Left renal cortex interstitium (tissue), 4 donors: ENCODE measurements around the gene SLC25A11. TPM values are rescaled to one million over a fixed set of nuclear protein-coding genes. Genes with fewer than 3 reads are reported as not detected.

Source experiments
- DNase-seq, 4 donors: peaks; one replicate each; pipeline ENCODE4 v3.0.0-alpha.2; 2013; ENCODE audit warnings: low read depth in 4 of 4, low spot score in 2 of 4, missing footprints in 1 of 4
- polyA plus RNA-seq, 4 donors: library from polyadenylated mRNA; unstranded; fragments of 120-200 nt; gene quantifications; one replicate each; pipeline ENCODE4 v1.2.1, GENCODE V29; 2013; ENCODE audit not compliant: insufficient read length in 4 of 4

Gene SLC25A11
- polyA plus RNA-seq, 4 donors, result 71.0 to 94.7 (median 83.0) TPM

DNA sequence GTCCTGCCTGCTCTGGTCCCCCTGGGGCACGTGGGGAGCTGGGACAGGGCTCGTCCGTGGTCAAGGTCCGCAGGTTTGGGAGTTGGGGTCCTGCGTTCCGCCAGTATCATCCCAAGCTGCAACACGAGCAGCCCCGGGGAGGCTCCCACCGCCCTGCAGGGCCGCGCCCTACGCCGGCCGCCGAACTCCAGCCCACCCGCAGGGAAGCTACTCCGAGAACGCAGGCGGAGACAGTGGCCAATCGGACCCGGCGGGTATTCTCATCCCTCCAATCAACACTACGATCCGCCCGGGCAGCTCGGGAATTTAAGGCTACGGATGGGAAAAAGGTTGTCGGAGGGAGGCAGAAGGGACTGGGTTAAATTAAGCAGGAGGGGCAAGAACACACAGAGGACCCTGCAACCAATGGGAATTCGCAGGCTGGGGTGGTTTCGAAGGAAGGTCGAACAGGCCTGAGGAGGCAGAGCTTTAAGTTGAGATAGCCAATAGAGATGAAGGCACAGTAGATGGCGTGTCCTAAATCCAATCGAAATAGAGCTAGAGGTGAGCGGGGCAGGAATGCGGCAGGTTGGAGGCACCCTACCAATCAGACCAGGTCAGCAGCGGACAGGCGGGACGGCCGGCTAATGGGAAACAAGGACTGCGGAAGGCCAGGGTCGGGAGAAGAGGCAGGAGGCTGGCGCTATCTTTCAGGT lies 27.1 kb upstream of the SLC25A11 start:
- DNase-seq, result peak; percentile 98 to 100 (median 99)

DNA sequence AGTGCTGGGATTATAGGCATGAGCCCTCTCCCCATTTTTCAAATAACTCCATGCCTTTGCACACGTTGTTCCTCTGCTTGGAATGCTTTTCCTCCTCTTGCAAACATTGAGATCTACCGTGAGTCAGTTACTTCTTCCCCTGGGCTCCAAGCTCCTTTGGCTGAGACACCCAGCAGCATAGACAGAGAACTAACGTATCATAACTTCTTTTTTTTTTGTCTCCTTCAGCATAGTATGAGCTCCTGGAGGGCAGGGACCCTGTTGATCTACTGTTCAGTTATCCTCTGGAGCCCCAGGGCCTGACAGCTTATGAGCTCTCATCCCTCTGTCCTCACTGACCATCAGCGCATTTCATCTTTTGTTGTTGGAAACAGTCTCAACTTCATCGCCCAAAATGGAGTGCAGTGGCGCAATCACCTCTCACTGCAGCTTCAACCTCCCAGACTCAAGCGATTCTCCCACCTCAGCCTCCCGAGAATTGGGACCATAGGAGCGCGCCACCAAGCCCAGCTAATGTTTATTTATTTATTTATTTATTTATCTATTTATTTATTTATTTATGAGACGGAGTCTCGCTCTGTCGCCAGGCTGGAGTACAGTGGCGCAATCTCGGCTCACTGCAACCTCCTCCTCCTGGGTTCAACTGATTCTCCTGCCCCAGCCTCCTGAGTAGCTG lies 25.6 kb upstream of the SLC25A11 start:
- no peak for DNase-seq

DNA sequence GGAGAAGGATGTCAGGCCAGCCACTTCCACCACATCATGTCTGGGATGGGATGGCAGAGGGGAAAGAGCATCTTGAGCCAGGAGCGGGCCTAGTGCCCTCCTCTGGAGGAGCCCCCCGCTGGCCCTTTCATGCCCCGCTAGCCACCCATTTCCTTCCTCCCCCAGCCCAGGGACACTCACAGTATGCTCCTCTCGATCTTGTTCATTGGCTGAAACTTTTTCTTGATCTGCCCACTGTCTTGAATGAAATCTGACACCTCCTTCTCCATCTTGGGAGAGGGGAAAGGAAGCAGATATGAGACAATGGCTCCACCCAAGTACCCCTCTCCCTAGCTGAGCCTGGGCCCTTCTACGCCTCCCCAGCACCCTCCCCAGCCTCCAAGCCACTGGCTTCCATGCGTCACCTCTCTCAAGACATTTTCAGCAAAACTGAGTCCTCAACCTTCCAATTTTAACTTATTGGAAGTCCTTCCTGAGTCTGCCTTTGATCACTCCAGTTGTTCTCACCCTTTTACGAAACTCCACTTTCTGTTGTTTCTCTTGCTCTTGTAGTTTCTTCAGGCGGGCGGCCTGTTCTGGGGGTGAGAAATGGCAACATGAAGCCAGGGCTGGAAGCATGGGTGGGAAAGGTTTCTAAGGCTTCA lies 20.6 kb upstream of the SLC25A11 start:
- no peak for DNase-seq

DNA sequence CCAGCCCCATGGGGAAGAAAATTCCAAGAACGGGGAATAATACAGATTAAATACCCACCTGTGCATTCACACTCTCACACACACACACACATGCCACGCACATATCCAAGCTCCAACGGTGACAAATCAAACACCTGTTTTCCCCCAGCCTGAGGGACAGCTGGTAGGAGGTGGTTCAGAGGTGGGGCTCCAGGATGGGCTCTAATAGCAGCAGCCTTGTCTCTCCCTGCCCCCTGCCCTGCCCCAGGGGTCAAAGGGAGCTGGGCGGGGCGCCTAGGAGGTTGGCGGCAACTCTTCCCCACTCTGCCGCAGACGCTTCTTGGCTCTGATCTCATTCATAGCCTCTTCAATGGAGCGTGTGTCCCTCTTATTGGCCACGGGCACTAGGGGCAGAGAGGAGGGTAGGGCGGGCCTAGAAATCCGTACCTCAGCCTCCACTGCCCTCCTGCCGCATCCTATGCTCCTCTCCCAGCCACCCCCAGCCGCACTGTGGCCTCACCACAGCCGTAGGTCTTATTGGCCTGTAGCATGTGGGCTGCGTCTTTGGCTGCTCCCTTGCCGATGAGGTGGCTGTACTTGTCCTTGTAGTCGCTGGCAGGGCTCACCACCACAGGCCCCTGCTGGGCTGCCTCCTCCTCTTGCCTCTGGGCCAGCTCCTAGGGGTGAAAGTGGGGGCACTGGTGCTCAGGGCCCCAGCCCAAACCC lies 19.6 kb upstream of the SLC25A11 start:
- no peak for DNase-seq

DNA sequence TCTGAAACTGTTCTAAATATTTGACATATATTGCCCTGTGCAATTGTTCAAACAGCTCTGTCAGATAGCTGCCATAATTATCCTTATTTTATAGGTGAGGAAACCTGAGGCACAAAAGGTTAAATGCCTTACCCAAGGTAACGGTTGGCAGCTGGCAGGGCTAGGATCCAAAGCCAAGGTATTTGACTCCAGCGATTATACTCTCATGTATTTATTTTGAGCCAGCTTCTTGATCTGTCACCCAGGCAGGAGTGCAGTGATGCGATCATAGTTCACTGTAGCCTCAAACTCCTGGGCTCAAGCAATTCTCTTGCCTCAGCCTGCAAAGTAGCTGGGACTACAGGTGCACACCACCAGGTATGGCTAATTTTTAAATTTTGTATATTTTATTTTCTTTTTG lies 18.3 kb upstream of the SLC25A11 start:
- DNase-seq, result no peak

DNA sequence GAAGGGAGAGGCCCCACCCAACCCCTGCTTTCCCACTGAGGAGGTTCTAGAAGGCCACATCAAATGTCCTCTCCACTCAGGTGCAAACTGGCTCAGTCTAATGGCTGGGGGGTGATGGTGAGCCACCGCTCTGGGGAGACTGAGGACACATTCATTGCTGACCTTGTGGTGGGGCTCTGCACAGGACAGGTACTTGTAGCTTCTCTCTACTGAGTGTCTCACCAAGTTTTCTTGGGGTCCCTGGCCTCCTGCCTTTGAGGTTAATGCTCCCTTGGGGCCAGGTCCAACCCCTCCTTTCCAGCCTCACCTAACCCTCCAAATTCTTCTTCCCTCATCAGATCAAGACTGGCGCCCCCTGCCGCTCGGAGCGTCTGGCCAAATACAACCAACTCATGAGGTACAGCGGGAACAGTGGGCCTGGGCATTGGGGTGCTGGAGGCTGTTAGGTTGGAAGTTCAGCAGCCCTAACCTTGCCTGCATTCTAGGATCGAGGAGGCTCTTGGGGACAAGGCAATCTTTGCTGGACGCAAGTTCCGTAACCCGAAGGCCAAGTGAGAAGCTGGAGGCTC lies 16.7 kb upstream of the SLC25A11 start:
- DNase-seq, result no peak

DNA sequence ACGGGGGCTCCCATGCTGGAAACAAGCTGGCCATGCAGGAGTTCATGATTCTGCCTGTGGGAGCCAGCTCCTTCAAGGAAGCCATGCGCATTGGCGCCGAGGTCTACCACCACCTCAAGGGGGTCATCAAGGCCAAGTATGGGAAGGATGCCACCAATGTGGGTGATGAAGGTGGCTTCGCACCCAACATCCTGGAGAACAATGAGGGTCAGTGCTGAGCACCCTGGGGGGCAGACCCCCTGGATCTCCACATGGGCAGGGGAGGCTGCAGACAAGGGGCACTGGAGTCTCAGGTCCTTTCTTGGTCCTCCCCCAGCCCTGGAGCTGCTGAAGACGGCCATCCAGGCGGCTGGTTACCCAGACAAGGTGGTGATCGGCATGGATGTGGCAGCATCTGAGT lies 15.2 kb upstream of the SLC25A11 start:
- DNase-seq, result no peak

DNA sequence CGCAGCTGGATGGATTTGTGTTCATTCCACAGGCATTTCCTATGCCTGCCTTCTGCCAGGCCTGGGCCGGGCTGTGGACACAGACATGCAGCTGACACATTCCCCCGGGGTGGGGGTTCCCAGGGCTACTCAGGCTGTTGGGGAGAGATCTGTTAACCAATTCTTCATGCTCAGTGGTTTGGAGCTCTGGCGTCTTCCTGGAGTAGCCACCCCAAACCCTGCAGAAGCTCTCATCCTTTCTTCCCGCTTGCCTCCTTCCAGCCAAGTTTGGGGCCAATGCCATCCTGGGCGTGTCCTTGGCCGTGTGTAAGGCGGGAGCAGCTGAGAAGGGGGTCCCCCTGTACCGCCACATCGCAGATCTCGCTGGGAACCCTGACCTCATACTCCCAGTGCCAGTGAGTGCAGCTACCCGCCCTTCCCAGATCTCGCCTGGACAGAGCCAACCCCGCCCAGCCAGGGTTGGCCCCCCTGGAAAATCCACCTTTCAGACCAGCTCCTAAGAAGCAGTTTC lies 13.7 kb upstream of the SLC25A11 start:
- DNase-seq, result no peak

DNA sequence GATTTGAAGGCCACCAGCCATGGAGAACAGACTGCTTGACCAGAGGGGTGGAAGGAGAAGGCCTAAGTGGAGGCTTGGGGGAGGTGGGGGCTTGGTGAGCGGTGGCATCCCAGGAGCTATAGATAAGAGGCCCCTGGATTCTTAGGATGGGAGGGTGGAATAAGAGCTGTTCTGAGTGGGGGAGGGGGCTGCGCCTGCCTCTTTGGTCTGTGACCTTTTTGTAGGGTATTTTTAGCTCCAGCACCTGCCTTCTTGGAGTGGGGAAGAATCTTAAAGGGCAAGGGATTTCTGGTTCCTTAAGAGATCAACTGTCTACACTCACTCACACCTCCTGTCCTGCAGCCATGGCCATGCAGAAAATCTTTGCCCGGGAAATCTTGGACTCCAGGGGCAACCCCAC lies 11.6 kb upstream of the SLC25A11 start:
- no peak for DNase-seq

DNA sequence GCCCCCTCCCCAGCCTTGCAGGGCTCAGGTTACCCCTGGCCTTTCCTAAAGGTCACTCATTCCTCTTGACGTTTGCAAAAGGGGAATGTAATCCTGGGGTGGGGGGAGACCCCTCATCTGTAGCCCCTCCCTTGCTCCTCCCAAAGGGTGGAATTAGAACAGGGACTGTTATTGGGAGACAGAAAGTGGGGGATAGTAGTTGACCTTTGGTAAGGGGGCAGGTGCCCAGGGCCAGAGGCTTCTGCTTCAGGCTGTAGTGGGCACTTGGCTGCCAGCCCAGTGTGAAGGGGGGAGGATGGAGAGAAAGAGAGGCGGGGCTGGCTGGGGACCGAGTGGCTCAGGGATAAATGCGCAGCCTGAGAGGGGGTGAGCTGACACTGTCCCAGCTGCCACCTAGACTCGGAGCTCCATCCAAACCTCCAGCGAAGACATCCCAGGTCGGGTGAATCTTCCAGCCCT lies 10.9 kb upstream of the SLC25A11 start, which contains the start of gene ENO3:
Gene ENO3 (plus strand): TSS at position 374 of the 459 bp plus-strand sequence. CDS start 711 bp downstream, outside the sequence.
- no peak for DNase-seq

DNA sequence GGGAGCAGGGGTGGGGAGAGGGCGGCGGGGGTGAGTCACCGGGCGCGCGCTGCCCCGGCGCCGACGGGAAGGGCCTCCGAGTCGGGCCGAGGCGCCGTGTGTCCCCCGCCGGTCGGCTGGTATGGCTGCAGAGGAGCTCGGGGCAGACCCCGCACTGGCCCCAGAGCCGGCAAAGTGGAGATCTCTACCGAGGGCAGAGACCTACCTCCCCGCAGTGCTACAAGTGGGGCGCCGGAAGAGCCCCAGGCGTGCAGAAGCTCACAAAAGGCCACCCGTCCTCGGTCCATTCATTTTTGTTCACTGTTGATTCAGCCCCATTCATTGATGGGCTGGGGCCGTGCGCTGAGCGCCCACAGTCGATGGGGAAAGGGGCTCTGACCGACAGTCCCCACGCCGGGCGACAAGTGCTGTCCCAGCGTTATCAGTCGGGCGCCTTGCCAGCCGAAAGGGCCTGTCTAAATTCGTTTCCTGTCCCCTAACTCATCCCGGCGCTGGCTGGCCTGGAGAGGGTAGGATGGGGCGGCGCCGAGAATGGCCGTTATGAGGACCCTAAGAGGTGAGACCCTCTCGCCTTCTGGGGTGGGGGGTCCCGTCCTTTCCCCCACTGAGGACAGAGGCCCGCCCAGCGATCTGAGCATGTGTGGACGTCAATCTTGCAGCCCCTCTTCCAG lies 10.4 kb upstream of the SLC25A11 start:
- DNase-seq, result no peak

DNA sequence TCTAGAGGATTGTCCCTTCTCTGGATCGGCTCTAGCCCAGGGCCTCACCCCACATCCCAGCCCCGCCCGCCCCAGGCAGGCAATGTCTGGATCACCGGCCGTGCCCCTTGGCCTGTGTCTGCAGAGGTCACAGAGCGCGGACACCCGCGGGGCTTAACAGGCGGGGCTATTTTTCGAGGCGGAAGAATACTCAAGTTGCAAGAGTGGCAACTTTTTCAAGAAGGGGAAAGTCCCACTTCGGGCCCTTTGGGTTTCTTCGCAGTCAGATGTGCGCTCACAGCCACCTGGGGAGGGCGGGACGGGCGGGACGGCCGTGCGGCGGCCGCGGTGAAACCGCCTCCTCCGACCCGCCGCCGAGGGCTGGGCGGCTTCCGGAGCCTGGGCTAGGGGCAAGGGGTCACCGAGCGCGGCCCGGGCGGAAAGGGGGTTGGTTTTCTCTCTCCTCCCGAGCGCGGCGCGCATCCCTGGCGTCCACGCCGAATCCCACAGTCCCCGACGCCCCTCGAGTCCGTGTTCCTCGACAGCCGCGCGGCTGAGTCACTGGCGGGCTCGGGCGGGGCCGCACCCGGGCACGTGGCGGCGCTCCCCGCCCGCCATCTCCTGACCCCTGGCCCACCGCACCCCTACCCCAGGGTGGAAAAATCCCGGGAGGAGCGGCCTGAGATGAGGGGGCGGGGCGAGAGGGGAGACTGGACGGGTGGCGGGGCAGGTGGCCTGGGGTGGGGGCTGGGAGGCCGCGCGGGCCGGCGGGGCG lies 9.7 kb upstream of the SLC25A11 start:
- DNase-seq, result peak in 1 of 4 donors; percentile 40

DNA sequence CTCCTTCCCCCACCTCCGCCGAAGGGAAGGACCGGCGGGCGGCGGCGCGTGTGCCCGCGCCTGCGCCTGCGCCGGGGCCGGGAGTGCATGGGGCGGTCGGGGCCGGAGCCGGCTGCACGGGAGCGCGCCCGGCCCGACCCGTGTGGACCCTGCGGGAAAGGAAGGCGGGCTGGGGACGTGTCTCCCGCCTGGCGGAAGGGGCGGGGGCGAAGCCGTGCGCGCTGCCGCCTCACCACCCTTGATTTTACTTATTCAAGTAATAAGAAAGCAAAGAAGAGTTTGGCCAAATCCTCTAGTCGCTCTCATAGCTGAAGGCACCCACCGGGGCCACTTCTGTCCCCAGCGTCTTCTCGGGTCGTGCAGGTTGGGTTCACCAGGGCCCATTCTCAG lies 9.1 kb upstream of the SLC25A11 start:
- DNase-seq, result peak in 1 of 4 donors; percentile 77

DNA sequence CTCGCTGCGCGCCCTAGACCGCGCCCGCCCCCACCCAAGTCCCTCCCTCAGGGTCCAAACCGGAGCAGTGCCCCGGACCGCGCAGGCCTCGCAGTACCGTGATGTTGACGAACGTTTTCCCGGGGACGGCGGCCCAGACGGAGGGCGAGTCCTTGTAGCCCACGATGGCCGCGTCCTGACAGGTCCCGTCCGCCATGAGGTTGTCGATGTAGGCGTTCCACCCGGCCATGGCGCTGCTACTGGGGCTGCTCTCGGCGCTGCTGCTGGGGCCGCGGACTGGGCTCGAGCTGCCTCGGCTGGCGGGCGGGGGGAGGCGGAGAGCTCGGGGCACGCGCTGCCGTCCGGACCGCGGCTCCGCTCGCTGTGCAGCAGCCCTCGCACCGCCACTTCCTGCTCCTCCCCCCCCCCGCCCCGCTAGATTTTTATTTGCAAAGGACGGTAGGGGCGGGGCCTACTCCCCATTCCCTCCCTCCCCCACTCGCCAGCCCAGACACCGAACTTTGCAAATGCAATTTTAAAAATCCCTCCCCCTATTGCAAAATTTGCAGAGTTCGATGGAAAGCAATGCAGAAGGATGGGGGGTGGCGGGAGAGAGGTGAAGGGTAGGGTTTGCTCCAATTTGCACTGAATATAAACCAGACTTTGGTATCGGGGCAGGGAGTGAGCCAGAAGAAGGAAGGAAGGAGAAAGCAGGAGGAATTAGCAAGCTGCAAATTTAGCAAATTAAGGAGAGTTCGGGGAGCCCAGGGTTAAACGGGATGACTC lies 8.5 kb upstream of the SLC25A11 start, which contains the start of gene PFN1:
Gene PFN1 (minus strand): TSS at position 365 of the 765 bp plus-strand sequence. CDS start 136 bp downstream, at position 229.
- DNase-seq, result peak in 3 of 4 donors; percentile 82 to 91 (median 83)

DNA sequence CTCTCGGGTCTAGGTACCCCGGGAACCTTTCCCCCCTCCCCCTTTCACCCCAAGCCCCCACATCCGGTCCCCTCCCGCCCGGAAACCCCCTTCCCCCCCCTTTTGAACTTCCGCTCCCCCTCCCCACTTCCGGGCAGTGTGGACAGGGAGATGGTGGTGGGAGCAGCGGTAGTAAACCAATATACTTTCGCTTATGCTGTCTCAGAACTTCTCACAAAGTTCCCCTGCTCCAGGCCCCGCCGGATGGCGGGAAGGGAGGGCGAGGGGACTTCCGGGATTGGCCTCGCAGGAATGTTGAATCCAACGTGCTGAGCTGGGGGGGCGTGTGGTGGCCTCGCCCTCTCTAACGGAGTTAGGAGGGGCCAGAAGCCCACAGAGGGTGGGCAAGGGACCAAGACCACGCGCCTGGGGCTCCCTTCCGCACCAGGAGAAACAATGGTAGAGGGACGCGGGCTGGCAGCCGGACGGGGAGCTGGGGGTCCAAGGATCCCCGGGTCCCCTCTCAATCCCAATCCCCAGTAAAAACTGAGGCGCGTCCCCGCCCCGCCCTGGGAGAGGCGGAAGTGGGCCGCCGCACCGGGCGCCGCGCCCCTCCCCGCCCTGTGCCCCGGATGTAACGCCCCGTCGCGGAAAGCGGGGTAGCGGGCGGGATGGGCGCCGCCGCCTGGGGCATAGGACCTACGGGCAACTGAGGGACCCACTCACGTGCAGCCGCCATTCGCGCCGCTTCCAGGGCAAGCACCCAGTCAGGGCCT lies 7.7 kb upstream of the SLC25A11 start:
- peak in 1 of 4 donors; percentile 53 for DNase-seq

DNA sequence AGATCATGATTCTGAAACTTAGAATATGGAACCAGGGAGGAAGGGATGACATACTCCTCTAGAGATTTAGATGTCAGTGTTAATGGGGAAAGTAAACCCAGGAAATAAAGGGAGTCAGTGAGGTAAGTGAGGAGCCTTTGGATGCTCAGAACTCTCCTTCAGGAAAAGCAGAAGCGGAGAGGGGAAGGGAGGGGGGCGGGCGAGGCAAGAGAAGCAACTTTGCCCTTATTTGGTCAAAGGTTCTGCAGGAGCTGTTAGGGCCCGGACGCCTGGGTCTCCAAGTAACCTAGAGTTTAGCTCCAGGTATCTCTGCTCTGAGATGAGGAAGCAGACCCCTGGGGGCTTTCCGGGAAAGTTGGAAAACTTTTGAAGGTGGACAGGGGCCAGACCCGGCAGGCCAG lies 7.2 kb upstream of the SLC25A11 start:
- no peak for DNase-seq

DNA sequence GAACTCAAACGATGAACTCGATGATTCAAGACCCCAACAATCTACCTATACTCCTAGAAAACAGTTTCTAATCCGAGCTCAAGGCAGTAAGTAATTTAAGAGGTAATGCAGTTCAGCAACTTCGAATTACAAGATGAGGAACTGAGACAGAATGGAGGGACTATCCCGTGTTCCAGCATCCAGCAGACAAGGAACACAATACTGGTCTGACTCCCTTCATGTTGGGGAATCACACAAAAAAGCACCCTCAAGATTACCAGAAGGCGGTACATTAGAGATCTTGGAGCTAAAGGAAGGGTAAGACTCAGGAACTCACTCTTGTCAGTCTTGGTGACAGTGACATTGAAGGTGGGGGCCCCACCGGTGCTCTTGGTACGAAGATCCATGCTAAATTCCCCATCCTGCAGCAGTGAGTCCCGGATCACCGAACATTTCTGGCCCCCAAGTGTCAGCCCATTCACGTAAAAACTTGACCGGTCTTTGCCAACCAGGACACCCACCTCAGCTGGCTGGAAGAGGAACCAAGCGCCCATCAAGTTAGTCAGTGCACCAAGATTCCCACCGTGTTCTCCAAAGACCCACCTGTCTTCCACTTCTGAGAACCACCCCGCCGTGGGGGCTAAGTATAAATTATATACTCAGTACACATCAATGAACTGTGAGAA lies 6.6 kb upstream of the SLC25A11 start:
- no peak for DNase-seq
